Endothelial cell (in vitro differentiated cells): ENCODE results near the gene AOC1. TPM values are rescaled to one million over a fixed set of nuclear protein-coding genes. Genes with fewer than 3 reads are reported as not detected.

Experiments used
- DNase-seq: peaks from one replicate; pipeline ENCODE4 v3.0.0; 2021; ENCODE audit warnings: low spot score
- H3K27ac Mint-ChIP-seq: one replicate; pipeline ENCODE4 v1.8.0; 2021; ENCODE audit warnings: mixed read lengths, inconsistent platforms; ENCODE audit not compliant: unreplicated experiment
- H3K27me3 Mint-ChIP-seq: one replicate; pipeline ENCODE4 v1.8.0; 2021; ENCODE audit warnings: mild to moderate bottlenecking, moderate library complexity, mixed read lengths, inconsistent platforms; ENCODE audit not compliant: unreplicated experiment
- H3K36me3 Mint-ChIP-seq: one replicate; pipeline ENCODE4 v1.8.0; 2021; ENCODE audit warnings: mild to moderate bottlenecking, low read depth, mixed read lengths, inconsistent platforms; ENCODE audit not compliant: unreplicated experiment
- H3K4me1 Mint-ChIP-seq: one replicate; pipeline ENCODE4 v1.8.0; 2021; ENCODE audit warnings: mild to moderate bottlenecking, mixed read lengths, inconsistent platforms; ENCODE audit not compliant: unreplicated experiment
- H3K4me3 Mint-ChIP-seq: one replicate; pipeline ENCODE4 v1.8.0; 2021; ENCODE audit warnings: mild to moderate bottlenecking, mixed read lengths, inconsistent platforms; ENCODE audit not compliant: unreplicated experiment
- H3K9me3 Mint-ChIP-seq: one replicate; pipeline ENCODE4 v1.8.0; 2021; ENCODE audit warnings: mixed read lengths, inconsistent platforms; ENCODE audit not compliant: unreplicated experiment
- CTCF ChIP-seq: fragments of 200-600 bp; sonication (generic); IDR thresholded peaks from one replicate; pipeline ENCODE4 v1.5.0; 2021; ENCODE audit warnings: antibody characterized with exemption; ENCODE audit not compliant: unreplicated experiment
- total RNA-seq: library from RNA; stranded (reverse); fragmentation: NEBNext Ultra II Directional; extraction: Animal tissue kit (Norgen Biotek cat#: 25700); gene quantifications from one replicate; pipeline ENCODE4 v1.2.1, GENCODE V29; 2021; ENCODE audit not compliant: unreplicated experiment

The AOC1 gene
- total RNA-seq, 1 donor from 2014 or later = 0.41 TPM

GRCh38 chr7:150895809-150896208, 43.5 kb downstream of the AOC1 start:
- no peaks in the 10 kb centered on the region for H3K4me1 Mint-ChIP-seq
- peaks cover 3% of the 10 kb centered on the region for H3K36me3 Mint-ChIP-seq
- H3K4me3 Mint-ChIP-seq = no peak overlapping the region
- DNase-seq = no peak
- peaks cover 6% of the 10 kb centered on the region for H3K27me3 Mint-ChIP-seq
- no peak for TF ChIP-seq CTCF
- H3K27ac Mint-ChIP-seq = no peak overlapping the region
- peaks cover 5% of the 10 kb centered on the region for H3K9me3 Mint-ChIP-seq

GRCh38 chr7:150896562-150897209, 44.4 kb downstream of the AOC1 start:
- Mint-ChIP-seq H3K27ac (no peak overlapping the region), H3K9me3 (peaks cover 5% of the 10 kb centered on the region), H3K4me1 (no peaks in the 10 kb centered on the region), H3K36me3 (peaks cover 3% of the 10 kb centered on the region), H3K27me3 (peaks cover 6% of the 10 kb centered on the region), H3K4me3 (no peak overlapping the region)
- DNase-seq = no peak
- no peak for TF ChIP-seq CTCF

GRCh38 chr7:150897502-150898474, 45.5 kb downstream of the AOC1 start:
- no peak for TF ChIP-seq CTCF
- Mint-ChIP-seq H3K9me3 (peaks cover 5% of the 10 kb centered on the region), H3K4me3 (no peak overlapping the region), H3K36me3 (peaks cover 3% of the 10 kb centered on the region), H3K27me3 (peaks cover 6% of the 10 kb centered on the region), H3K27ac (no peak overlapping the region), H3K4me1 (peaks cover 3% of the 10 kb centered on the region)
- no peak for DNase-seq

- H3K27me3 Mint-ChIP-seq = peaks cover 7% of the 10 kb centered on the region
Observed at GRCh38 chr7:150898475-150899011, 46.2 kb downstream of the AOC1 start.

More at GRCh38 chr7:150898475-150899011, 46.2 kb downstream of the AOC1 start:
- Mint-ChIP-seq H3K4me3 (no peak overlapping the region), H3K4me1 (peaks cover 3% of the 10 kb centered on the region), H3K36me3 (peaks cover 3% of the 10 kb centered on the region), H3K9me3 (peaks cover 5% of the 10 kb centered on the region), H3K27ac (no peak overlapping the region)
- DNase-seq = peak; percentile 82
- peak; percentile 91 for TF ChIP-seq CTCF
